Measurements from ENCODE around the gene CRABP2.

The CRABP2 gene

GRCh38 chr1:156708218-156708661 lies 2.9 kb upstream of the CRABP2 start:
- DNase-seq: no peak

GRCh38 chr1:156707417-156708217 lies 2.2 kb upstream of the CRABP2 start:
- no peak for DNase-seq

GRCh38 chr1:156706657-156707416 lies 1.5 kb upstream of the CRABP2 start:
- no peak for DNase-seq

- DNase-seq: peak; percentile 78
These were observed 704 bp upstream of the CRABP2 start for GRCh38 chr1:156705918-156706656.

- DNase-seq: no peak
These were observed 458 bp downstream of the CRABP2 start for GRCh38 chr1:156704930-156705320.

GRCh38 chr1:156704166-156704711 lies 1.1 kb downstream of the CRABP2 start:
- DNase-seq: no peak

DNA sequence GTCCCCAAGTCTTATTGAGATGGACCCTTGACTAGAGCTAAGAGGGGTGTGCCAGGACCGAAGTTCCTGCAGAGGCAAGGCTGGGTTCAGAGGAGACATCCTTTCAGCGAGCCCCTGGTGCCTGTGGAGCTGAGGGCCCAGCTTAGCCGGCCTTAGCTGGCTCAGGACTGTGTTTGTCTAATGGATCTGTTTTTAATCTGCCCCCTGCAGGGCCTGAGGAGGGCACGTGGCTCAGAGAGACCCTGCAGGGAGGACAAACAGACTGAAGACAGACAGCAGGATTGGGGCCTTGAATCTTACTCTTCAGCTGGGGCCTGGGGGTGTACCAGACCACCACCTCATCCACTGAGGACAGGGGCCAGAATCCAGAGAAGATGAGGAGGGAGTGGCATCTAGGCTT lies 1.6 kb downstream of the CRABP2 start:
- DNase-seq: no peak

GRCh38 chr1:156703336-156703735 lies 2.0 kb downstream of the CRABP2 start:
- no peak for DNase-seq

DNA sequence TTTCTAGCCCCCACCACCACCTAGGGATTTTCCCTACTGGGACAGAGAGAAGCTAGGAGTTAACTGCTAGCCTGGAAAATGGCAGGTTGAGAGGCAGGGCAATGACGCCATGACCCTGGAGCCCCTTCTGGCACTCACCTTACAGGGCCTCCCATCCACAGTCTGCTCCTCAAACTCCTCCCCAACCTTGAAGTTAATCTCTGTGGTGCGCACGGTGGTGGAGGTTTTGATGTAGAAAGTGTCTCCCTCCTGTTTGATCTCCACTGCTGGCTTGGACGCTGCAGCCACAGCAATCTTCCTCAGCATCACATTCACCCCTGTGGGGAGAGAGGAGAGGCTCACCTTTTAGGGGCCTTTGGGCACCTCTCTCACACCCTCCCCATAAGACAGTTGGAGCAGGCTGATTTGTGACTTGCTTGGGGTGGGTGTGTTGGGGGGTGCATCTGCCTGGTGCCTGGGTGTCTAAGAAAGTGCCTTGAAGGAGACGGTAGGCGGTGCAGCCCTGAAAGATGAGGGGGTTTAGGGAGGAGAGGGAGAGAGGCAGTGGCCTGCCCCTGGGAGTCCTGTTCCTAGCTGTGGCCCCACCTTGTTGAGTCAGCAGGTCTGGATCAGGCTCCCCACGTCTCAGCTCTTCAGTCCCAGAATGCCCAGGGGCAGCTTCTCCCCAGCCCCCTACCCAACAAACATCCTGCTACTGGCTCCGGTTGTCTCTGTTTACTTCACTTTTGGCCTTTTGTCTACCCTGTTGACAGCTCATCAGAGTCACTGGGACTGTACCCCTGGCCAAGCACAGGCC lies 4.4 kb downstream of the CRABP2 start:
- no peak for DNase-seq

DNA sequence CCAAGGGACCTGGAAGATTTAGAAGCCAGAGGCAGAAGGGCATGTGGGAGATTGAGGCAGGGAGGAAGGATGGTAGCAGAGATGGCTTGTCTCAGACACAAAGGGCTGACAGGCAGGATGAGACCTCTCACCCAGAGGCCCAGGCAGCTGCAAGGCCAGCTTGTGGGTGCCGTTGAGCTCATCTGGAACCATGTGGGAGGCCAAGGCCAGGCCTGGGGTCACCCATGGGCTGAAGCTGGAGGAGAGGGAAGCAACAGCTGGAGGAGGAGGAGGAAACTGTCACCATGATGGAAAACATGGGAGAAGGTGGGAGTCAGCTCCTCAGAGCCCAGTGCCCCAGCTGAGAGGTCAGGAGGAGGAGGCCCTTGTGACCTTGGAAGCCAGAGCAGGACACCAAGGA lies 6.4 kb downstream of the CRABP2 start:
- no peak for DNase-seq

DNA sequence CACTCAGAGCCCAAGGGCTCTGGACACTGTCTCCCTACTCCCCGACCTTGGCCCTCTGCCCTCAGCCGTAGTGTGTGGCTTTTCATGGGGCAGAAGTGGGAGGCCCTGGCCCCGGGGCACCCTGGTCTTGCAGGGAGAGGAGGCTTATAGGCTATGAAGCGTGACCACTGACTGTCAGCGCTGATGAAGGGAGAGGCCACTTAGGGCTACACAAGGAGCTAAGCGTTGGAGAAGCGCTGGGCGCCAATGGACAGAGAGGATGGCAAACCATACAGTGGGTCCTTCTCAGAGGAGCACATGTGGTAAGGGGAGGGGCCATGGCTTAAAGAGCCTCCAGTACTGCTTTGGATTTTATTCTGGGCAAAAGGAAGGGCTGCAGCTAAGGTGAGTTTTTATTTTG lies 7.9 kb downstream of the CRABP2 start:
- DNase-seq: no peak

- no peak for DNase-seq
These were observed 8.6 kb downstream of the CRABP2 start for GRCh38 chr1:156696755-156697154.

- no peak for DNase-seq
These were observed 10.8 kb downstream of the CRABP2 start for GRCh38 chr1:156694690-156694962.

- DNase-seq: no peak
These were observed 11.3 kb downstream of the CRABP2 start for GRCh38 chr1:156693848-156694689.

DNA sequence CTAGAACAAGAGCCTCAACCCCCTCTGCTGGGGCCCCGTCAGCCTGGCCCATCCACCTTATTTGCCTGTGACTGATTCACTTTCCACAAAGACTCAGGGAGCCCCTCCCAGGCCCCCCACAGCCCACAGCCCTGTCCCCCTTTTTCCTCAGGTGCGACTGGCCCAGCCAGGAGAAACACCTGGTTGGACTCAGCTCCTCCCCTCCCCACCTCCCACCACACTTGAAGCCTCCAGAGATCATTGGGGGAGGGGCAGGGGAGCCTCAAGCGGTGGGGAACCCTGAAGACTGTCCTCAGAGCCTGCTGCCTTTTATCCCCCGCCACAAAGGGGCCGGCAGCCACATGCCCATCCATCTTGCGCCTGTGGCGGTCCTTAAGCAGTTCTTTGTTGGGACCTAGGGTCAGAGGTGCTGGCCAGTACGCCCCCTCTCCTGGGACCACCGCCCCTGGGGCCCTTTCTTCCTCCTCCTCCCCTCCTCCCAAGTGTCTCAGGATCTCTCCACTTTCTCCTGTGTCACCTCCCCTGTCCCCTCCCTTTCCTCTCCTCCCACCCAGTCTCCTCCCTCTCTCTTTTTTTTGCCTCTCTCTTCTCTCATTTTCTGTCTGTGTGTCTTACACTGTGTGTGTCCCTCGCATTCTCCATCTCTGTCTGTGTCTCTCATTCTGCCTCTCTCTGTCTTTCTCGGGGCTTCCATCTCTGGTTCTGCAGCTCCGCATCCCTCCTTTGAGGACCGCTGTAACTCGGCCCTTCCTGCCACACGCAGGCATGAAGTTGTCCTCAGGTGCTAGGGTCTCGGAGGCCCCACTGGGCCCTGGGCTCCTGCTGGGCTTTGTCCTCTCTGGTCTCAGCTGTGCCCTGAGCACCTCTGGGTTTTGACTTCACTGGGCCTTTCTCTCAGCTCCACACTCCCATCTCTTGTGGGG lies 12.2 kb downstream of the CRABP2 start:
- DNase-seq: peak; percentile 82

DNA sequence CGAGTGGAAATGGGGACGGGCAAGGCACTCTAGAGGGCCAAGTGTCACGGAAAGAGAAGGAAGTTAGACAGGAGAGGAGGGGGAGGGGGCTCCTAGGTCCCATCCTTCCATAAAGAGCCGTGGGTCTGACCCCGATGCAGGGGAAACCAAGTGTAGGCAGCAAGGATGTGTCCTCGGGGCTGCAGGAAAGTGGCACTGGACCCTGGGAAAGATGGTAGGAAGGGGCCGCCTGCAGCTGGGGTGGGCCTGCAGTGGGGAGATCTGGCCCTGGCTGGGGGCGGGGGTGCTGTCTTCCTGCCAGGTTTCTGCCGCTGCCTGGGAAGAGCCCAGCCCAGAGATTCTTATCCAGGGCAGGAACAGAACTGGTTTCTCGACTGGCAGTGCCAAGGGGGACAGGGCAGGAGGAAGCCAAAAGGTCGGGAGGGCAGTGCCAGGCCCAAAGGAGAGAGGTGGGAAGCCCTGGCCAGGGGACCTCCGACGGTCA lies 12.9 kb downstream of the CRABP2 start:
- DNase-seq: no peak

GRCh38 chr1:156691665-156692440 lies 13.5 kb downstream of the CRABP2 start:
- no peak for DNase-seq

- DNase-seq: no peak
These were observed 14.2 kb downstream of the CRABP2 start for GRCh38 chr1:156691191-156691590.

DNA sequence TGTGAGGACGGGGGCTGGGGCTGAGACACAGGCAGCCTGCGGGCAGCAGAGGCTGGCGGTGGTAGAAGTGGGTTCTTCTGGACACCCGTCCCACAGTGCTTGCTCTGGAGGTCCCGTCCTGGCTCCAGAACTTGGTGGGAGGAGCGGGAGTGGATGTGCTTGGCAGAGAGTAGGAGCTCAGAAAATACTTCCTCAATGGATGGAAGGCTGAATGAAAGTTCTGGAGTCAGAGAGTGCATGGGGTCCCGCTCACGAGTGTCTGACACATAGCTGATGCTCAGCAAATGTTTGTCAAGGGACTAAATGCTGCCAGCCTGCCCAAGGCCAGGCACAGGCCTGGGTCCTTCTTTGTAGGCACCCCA lies 14.7 kb downstream of the CRABP2 start:
- no peak for DNase-seq
